BLaER1 (cell line): ENCODE data around the gene NTN4.
"Not testable (repeated sequence)": the region's sequence is repeated elsewhere in the genome, so short reads cannot be mapped to it uniquely, and the experiment has no call there.

ENCODE experiments used
- H3K27ac ChIP-seq: shearing (Covaris generic); formaldehyde crosslinking; 2 replicates; pipeline ENCODE4 v1.8.1; 2022
- H3K27me3 ChIP-seq: shearing (Covaris generic); formaldehyde crosslinking; 2 replicates; pipeline ENCODE4 v1.8.1; 2022
- H3K36me3 ChIP-seq: shearing (Covaris generic); formaldehyde crosslinking; 2 replicates; pipeline ENCODE4 v1.8.1; 2022
- H3K4me1 ChIP-seq: shearing (Covaris generic); formaldehyde crosslinking; 2 replicates; pipeline ENCODE4 v1.8.1; 2022
- H3K4me2 ChIP-seq: shearing (Covaris generic); formaldehyde crosslinking; 2 replicates; pipeline ENCODE4 v1.8.1; 2022
- H3K4me3 ChIP-seq: shearing (Covaris generic); formaldehyde crosslinking; 2 replicates; pipeline ENCODE4 v1.8.1; 2022
- H3K9ac ChIP-seq: shearing (Covaris generic); formaldehyde crosslinking; 2 replicates; pipeline ENCODE4 v1.8.1; 2022
- H3K9me3 ChIP-seq: shearing (Covaris generic); formaldehyde crosslinking; 2 replicates; pipeline ENCODE4 v1.8.1; 2022
- H4K20me1 ChIP-seq: shearing (Covaris generic); formaldehyde crosslinking; 2 replicates; pipeline ENCODE4 v1.8.1; 2022
- Cebpa-rat ChIP-seq: shearing (Covaris generic); IDR thresholded peaks from 2 replicates; pipeline ENCODE4 v1.8.1; 2022

Gene NTN4

DNA sequence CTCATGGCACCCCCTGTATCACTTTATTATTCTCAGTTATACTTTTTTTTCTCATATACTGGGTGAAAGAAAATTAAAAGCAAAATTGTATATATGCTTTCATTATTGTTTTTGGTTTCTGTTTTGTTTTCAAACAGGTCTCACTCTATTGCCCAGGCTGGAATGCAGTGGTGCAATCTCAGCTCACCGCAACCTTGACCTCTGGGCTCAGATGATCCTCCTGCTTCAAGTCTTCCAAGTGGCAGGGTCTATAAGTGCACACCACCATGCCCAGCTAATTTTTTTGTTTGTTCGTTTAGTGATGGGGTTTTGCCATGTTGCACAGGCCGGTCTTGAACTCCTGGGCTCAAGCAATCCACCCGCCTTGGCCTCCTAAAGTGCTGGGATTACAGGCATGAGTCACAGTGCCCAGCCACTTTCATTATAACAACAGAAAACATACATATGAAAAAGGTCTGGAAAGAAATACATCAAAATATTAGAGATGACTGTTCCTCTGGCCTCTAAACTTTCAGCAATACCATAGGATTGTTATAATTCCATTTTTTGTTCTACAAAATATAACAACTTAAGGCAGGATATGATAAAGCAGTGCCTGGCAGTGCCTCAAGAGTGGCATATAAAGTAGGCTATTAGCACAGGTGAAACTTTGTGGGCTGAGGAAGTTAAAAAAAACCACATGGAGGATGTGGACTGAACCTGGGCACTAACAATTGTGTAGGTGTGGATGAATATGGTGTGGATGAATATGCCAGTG lies 5.8 kb upstream of the NTN4 start:
- H3K9ac ChIP-seq, result no peak overlapping the region
- H3K4me2 ChIP-seq, result no peak overlapping the region
- no peak overlapping the region for H3K4me3 ChIP-seq
- no peak for TF ChIP-seq Cebpa-rat
- no peak overlapping the region for H3K27ac ChIP-seq
- peaks cover 10% of the 10 kb centered on the region for H4K20me1 ChIP-seq
- H3K27me3 ChIP-seq, result peaks cover 25% of the 10 kb centered on the region
- H3K36me3 ChIP-seq, result no peaks in the 10 kb centered on the region
- no peaks in the 10 kb centered on the region for H3K9me3 ChIP-seq
- no peaks in the 10 kb centered on the region for H3K4me1 ChIP-seq

DNA sequence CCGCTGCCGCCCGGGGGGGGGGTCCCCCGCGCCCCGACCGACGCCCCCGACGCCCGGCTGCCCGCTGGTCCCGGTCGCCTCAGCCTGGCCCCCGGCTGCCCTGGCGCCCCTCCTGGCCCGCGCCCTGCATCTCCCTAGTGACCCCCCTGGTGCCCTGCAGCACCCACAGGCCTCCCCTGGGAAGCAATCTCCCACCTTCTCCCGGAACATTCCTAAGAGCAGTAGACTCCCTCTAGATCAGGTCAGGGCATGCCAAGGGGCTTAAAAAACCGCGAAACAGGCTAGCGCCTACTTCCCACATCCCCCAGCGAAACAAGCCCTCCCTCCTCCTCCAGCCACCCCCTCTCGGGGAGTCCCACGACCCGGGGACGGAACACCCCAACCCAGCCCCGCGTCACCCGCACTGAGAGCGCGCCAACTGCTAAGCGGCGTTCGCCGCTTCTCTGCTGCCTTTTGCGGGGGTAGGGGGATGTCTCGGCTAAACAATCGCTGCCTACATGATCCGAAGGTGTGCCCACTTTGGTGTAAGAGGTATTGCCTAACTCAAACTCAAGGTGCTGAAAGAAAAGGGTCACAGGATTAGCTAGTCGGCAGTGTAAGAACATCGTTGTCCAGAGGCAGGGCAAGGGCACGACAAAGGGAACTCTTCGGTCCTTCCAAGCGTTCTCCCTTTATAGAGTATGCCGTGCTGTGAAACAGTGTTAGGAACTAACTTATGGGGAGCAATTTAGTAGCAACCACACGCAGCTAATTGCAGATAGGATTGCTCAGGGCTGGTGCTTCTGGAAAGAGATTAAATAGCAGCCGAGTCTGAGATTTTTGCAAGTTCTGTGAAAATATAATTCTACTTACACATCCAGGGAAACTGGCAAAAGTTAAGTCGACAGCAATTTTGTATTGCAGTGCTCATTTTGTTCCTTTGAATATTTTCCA lies 619 bp upstream of the NTN4 start:
- Histone ChIP-seq H3K9me3 (no peaks in the 10 kb centered on the region), H3K27ac (no peak overlapping the region), H3K36me3 (no peaks in the 10 kb centered on the region), H3K4me3 (peak overlapping the region; percentile 72), H3K9ac (0 out of 2 replicates have a peak overlapping the region, but pooled peaks have one; percentile 52), H3K4me2 (peak overlapping the region; percentile 98), H4K20me1 (peaks cover 36% of the 10 kb centered on the region), H3K27me3 (peaks cover 69% of the 10 kb centered on the region), H3K4me1 (peaks cover 12% of the 10 kb centered on the region; the same call in 1 of the 2 replicates)
- TF ChIP-seq Cebpa-rat, result no peak

DNA sequence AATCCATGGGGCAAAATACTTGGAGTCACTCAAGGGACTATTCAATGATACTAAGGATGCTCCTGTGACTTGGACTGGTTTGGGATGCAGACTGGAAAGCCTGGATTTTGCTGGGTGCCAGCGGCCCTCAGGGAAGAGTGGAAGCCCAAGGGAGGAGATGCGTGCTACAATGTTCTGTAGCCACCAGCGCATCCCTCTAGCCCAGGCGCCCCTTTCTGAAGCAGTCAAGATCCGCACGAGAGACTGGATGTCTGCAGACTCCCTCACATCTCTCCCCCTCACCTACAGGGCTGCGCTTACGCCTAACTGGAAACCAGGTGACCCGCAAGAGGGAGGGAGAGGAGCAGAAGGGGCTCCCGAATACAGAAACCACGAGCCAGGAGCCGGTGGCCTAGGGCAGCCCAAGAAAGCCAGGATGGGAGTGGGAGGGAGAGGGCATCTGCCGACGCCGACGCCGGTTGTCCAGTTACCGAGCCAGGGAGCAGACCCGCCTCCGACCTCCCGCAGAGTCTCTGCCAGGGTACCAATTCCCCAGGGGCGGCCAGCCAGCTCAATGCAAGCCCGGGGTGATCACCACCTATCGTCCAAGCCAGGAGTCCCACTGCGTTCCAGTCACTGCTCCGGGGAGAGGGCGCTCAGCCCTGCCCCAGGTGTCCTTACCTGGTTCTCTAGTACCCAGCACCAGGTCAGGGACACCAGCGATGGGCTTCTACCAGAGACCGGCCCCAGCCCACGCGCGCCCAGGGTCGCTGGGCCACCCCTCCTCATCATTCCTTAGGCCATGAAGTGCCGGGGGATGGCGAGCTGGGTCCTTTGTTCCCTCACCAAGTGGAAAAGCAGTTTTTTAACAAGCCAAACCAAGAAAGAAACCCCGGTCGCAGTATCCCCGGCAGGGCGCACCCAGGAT lies 1.2 kb downstream of the NTN4 start:
- Histone ChIP-seq H3K9ac (no peak overlapping the region), H3K4me2 (peak overlapping the region; percentile 98), H3K36me3 (no peaks in the 10 kb centered on the region), H3K4me1 (peaks cover 12% of the 10 kb centered on the region; the same call in 1 of the 2 replicates), H4K20me1 (peaks cover 36% of the 10 kb centered on the region), H3K27me3 (peaks cover 69% of the 10 kb centered on the region), H3K9me3 (no peaks in the 10 kb centered on the region), H3K27ac (no peak overlapping the region), H3K4me3 (peak overlapping the region; percentile 72)
- TF ChIP-seq Cebpa-rat, result no peak

DNA sequence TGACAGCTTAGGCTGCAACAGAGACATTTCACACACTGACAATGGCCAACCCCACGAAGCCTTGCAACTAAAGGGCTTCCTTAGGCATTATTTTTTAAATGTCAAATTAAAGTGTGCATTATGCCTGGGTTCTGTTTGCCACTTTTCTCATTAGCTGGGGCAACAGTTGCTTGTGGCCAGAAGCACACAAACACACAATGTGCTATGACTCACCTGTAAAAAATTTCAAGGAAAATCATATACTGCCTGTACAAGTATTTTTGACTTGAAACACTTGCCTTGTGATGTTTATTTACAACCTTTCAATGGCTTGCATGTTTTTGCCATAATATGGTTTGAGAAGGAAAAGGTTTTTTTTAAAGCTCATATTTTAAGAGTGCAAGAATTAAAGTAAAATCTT lies 1.9 kb downstream of the NTN4 start:
- H3K9me3 ChIP-seq, result no peaks in the 10 kb centered on the region
- H3K36me3 ChIP-seq, result no peaks in the 10 kb centered on the region
- TF ChIP-seq Cebpa-rat, result no peak
- H3K27ac ChIP-seq, result no peak overlapping the region
- H3K9ac ChIP-seq, result no peak overlapping the region
- H3K4me1 ChIP-seq, result peaks cover 12% of the 10 kb centered on the region; the same call in 1 of the 2 replicates
- H3K4me2 ChIP-seq, result no peak overlapping the region
- peaks cover 36% of the 10 kb centered on the region for H4K20me1 ChIP-seq
- peaks cover 66% of the 10 kb centered on the region for H3K27me3 ChIP-seq
- no peak overlapping the region for H3K4me3 ChIP-seq

DNA sequence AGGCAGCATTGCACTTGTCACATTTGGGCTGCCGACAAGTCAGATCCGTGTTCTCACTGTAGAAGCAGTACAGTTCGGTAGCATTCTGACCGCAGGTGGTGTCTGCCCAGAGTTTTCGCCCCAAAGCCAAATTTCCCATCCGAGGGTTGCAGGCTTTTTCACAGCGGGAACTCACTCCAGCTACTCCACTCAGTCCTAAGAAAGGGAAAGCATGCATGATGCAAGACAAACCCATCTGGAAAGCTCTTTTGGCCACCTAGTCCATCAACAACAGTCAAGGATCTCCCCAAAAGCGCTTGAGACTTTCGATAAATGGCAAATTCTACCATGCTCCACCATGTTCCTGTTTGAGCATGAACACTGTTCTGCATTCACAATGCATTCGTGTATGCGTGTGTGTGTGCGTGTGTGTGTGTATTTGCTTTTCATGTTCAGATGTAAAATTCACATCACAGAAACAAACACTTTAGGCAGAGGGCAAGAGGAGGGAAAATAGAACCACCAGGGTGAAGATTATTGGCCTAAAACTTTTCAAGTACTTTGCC lies 3.2 kb downstream of the NTN4 start:
- Histone ChIP-seq H3K36me3 (no peaks in the 10 kb centered on the region), H3K4me1 (peaks cover 12% of the 10 kb centered on the region; the same call in 1 of the 2 replicates), H3K9ac (no peak overlapping the region), H3K9me3 (no peaks in the 10 kb centered on the region), H3K4me2 (no peak overlapping the region), H3K4me3 (no peak overlapping the region), H3K27me3 (peaks cover 53% of the 10 kb centered on the region), H4K20me1 (peaks cover 32% of the 10 kb centered on the region), H3K27ac (no peak overlapping the region)
- no peak for TF ChIP-seq Cebpa-rat

DNA sequence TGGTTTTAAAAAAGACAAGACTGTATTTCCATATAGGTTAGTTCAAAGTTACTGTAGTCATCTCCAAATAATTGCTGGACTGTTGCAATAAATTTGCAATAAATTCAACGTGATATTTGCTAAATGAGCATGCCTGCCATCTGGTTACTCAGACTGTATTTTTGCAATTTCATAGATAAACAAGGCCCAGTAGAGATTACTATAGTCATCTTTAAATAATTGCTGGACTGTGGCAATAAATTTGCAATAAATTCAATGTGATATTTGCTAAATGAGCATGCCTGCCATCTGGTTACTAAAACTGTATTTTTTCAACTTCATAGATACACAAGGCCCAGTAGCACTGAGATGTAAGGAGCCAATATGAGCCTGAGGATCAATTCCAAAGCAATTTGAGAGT lies 5.6 kb downstream of the NTN4 start:
- Histone ChIP-seq H3K36me3 (no peaks in the 10 kb centered on the region), H3K9me3 (no peaks in the 10 kb centered on the region), H3K9ac (no peak overlapping the region), H3K27me3 (peaks cover 28% of the 10 kb centered on the region), H3K4me1 (peaks cover 3% of the 10 kb centered on the region; the same call in 1 of the 2 replicates), H4K20me1 (peaks cover 12% of the 10 kb centered on the region), H3K27ac (no peak overlapping the region), H3K4me2 (no peak overlapping the region), H3K4me3 (no peak overlapping the region)
- no peak for TF ChIP-seq Cebpa-rat

DNA sequence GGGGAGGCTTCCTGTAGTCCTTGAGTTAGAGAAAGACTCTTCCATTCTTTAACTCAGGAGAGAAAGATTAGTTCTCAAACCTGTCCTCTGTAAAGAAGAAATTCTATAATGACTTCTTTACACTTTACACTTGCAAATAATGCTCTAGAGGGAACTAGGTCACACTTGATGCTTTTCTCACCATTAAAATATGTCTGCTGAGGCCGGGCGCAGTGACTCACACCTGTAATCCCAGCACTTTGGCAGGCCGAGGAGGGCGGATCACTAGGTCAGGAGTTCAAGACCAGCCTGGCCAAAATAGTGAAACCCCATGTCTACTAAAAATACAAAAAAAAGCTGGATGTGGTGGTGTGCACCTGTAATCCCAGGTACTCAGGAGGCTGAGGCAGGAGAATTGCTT lies 6.3 kb downstream of the NTN4 start:
- Histone ChIP-seq H3K27ac (no peak overlapping the region), H3K9me3 (no peaks in the 10 kb centered on the region), H3K4me1 (no peaks in the 10 kb centered on the region), H3K27me3 (peaks cover 22% of the 10 kb centered on the region), H4K20me1 (peaks cover 6% of the 10 kb centered on the region; the same call in 1 of the 2 replicates), H3K4me3 (no peak overlapping the region), H3K36me3 (no peaks in the 10 kb centered on the region), H3K4me2 (no peak overlapping the region), H3K9ac (no peak overlapping the region)
- no peak for TF ChIP-seq Cebpa-rat

DNA sequence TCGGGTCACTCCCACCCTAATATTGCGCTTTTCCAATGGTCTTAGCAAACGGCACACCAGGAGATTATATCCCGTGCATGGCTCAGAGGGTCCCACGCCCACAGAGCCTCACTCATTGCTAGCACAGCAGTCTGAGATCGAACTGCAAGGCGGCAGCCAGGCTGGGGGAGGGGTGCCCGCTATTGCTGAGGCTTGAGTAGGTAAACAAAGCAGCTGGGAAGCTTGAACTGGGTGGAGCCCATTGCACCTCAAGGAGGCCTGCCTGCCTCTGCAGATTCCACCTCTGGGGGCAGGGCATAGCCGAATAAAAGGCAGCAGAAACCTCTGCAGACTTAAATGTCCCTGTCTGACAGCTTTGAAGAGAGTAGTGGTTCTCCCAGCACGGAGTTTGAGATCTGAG lies 15.1 kb downstream of the NTN4 start:
- not testable (repeated sequence) for H3K9ac ChIP-seq, H3K27me3 ChIP-seq, H3K4me2 ChIP-seq, H3K9me3 ChIP-seq, H3K36me3 ChIP-seq, H3K4me3 ChIP-seq, H3K27ac ChIP-seq, H4K20me1 ChIP-seq, H3K4me1 ChIP-seq
